Kidney capillary endothelial cell (primary cell): ENCODE data around the gene LAMA2.

Source experiments
- DNase-seq: peaks from one replicate; pipeline ENCODE4 v3.0.0-alpha.2; 2018; ENCODE audit warnings: low spot score

The LAMA2 gene

DNA sequence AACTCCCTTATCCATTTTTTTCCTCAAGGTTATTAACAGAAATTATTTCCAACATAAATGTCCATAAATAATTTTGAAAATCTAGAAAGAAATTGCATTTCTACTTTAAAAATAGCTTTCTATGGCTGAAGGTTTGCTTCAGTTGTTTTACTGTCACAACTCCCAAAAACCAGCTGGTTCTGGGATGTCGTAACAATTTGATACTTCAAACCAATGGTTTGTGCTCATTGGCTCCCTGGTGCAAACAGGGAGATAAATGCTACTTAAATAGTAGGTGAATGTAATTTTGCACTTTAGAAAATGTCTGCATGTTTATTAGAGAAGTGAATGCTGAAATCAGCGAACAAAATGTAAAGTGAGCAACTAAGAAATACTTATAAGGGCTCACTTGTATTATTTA lies 31.1 kb downstream of the LAMA2 start:
- DNase-seq = no peak

DNA sequence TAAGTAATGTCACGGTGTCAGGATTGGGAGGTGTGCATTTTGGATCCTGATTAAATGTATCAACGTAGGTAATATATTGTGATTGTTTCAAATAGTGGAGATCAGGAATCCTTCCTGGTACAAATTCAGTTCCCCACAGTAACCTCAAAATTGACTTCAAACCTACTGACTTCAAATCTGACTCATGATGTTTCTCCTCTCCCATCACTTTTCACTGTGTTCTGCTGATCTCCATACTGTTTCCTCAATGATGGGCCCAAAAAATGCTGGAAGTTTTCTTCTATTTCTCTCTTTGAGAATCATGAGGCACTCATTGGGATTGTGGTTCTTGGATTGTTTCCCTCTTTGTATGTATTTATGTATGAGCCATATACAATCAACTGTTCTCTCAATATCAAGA lies 35.9 kb downstream of the LAMA2 start:
- DNase-seq = no peak

- no peak for DNase-seq
Measured at GRCh38 chr6:128919412-128920180, 36.7 kb downstream of the LAMA2 start.

- no peak for DNase-seq
Measured at GRCh38 chr6:128925765-128926164, 42.8 kb downstream of the LAMA2 start.

DNA sequence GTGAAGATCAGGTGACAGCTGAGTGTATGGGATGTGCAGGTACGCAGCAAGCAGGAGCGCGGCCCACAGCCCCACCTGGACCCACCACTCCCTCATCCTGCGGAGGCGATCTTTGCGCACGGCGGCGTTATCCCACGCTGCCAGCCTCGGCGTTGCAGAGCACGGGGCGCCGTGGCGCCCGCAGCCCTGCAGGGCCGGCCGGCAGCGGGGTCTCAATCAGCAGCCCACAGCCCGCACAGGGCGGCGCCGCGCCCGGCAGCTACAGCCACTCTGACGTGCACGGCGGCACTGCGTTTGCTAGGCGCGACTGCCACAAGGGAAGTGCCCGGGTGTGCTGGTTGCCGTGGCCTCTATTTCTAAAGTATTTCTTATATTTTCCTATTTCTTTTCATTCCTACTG lies 46.9 kb downstream of the LAMA2 start:
- DNase-seq = no peak

- DNase-seq = no peak
Measured at GRCh38 chr6:128930321-128930720, 47.4 kb downstream of the LAMA2 start.

DNA sequence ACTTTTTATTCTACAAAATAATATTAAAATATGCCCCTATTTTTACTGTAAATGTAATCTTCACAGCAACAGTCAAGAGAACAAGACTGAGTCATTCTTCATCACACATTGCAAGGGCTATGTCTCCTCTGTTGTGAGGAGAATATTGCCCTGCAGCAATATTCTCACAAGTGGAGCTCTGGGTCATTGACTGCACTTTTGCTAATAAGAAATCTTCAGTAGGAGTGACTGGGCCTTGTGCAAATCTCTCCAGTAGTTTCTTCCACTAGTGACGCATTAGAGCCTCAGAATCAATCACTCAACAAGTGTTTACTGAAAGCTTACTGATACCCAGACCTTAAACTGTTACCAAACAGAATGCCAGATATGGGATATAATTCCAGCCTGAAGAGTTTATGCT lies 49.1 kb downstream of the LAMA2 start:
- DNase-seq = no peak

GRCh38 chr6:128950864-128951263 lies 67.9 kb downstream of the LAMA2 start:
- no peak for DNase-seq

DNA sequence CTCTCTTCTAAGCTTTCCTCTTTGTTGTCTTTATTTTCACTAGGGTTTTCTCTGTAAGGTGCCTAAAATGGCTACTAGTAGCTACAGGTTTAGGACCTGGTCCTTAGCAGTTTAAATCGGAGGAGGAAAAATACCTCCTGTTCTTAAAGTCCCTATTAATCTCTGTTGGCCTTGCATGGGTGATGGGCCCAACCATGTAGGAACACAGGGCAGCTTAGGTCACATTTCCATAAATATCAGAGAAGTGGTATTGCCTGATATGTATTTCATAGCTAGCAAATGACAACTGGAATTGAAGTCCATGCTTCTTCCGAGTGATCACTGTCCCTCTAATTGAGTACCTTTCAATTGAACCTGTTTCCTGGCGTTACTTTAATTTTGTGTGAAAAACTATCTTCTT lies 70.0 kb downstream of the LAMA2 start:
- no peak for DNase-seq

DNA sequence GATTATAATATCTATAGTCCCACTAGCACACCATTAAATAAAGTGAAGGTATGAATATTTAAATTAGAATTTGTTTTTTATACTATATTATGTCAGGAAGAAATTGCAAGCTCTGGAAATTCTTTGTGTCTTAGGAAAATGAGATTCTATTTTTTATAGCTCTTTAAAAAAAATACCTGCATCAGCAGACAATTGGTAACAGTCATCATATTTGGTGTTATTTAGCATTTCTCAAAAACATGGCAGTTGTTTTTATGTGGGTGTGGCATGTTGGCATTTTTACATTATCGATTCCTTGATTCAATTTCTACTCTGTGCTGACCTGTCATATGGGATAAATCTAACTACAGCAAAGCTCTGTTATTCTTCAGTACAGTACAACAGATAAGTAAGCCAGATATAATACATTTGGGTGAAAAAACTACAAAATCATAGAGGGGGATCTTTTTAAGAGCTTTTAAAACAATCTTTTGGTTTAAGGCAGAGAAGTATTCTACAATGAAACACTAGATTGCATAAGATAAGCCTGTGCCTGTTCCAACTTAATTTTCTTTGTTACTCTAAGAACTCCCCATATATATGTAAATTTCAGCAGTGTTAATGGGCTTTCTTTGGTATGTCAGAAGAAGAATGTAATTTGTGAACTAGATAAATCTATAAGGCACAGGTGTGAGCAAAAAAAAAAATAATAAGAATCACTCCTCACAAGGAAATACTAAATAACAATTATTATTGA lies 71.5 kb downstream of the LAMA2 start:
- DNase-seq = no peak

- DNase-seq = no peak
Measured at GRCh38 chr6:128963561-128963960, 80.6 kb downstream of the LAMA2 start.

- no peak for DNase-seq
Measured at GRCh38 chr6:128964233-128964755, 81.4 kb downstream of the LAMA2 start.

DNA sequence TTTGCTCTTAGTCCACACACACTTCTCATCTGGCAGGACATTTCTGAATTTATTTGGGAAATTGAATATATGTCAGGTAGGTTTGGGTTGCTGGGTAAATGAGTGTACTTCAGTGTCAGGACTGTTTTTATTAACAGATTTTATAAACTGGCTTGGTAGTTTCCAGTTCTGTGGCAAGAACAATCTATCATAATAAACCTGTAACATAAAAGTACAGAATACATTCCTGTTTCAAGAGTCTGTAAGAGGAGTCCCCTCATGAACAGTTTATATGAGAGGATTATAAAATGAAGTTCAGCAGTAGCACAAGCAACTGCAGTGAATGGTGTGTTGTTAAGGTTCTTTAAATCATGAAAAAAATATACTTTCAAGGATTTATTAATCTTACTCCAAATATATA lies 81.8 kb downstream of the LAMA2 start:
- DNase-seq = no peak

DNA sequence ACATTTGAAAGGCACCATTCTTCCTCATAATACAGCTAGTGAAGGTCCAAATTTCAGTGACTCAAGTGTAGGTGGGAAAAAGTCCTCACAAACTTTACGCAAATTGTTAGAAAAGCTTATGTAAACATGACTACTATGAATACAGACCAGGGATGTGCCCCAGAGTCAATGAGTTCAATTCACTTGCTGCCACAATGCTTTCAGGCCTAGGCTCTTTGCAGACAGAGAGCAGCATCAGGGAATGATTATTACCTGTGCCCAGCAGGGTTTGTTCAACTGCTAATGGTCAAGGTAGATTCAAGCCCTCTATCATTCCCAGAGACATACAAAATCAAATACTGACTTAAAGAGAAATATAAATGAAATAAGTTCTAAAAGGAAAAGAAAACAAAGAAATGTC lies 84.0 kb downstream of the LAMA2 start:
- DNase-seq = no peak

- DNase-seq = no peak
Measured at GRCh38 chr6:128979071-128979470, 96.1 kb downstream of the LAMA2 start.

DNA sequence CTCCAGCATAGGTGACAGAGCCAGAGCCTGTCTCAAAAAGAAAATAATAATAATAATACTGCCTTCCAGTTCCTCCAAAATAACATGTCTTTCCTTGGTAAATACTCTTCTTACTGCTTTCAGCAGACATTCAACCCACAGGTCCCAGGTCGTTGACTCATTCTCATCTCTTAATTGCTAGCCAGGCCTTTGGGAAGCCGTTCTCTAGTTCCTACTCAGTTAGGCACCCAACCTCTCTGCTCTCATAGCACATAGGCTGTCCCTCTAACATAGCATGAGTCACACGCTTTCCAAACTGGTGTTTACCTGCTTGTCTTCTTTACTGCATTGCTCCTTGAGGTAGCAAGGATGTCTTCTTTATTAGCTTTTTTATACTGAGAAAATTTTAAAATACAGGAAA lies 98.8 kb downstream of the LAMA2 start:
- DNase-seq = no peak

DNA sequence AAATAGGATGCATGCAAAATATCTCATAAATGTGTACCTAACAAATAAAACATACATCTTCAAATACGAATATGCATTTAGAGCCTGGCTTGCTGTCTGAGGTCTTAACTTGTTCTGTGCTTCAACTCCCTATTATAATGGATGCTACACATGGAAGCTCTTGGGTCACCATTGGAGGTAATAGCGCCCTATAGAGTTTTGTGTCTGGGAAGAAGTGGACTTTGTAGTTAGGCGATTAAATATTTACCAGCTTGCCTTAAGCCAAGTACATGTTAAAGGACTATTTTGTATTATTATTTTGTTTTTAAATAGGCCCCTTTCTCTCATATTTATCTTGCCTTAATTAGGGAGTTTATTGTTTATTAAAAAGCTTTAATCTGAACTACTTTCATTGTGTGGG lies 107.4 kb downstream of the LAMA2 start:
- DNase-seq = no peak

DNA sequence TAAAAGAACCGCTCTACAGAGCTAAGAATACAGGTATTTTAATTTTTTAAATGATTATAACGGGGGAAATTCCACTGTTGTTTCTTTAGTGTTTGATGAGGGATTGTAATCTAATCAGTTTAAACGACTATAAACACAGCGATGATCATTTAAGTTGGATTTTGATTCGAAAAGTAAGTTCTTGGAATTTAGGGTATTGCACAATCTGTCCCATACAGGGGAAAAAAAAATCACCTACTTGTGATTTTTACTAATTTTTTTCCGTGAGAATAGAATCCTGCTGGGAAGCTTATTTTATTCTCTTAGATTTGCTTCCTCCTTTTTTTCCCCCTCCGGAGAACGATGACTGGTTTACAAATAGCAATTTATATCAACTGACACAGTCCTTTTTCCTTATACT lies 108.0 kb downstream of the LAMA2 start:
- no peak for DNase-seq

DNA sequence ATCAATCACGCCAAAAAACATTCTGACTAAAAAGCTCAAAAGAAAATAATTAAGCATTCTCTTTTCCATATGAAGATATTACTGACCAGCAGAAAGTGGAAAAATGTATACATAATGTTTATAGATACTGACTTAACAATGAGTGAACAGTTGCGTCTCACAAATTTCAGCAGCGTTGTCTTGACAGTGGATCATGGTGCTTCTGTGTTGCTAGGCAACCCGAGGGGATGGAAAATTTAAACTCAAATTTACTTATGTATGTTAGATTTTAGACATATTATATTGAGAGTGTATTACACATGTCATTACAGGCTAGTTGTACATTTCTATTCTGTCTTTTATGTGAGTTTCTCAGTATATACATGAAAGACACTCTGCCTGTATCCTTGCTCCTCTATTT lies 110.2 kb downstream of the LAMA2 start:
- DNase-seq = no peak

GRCh38 chr6:128997880-128998279 lies 114.9 kb downstream of the LAMA2 start:
- DNase-seq = no peak

DNA sequence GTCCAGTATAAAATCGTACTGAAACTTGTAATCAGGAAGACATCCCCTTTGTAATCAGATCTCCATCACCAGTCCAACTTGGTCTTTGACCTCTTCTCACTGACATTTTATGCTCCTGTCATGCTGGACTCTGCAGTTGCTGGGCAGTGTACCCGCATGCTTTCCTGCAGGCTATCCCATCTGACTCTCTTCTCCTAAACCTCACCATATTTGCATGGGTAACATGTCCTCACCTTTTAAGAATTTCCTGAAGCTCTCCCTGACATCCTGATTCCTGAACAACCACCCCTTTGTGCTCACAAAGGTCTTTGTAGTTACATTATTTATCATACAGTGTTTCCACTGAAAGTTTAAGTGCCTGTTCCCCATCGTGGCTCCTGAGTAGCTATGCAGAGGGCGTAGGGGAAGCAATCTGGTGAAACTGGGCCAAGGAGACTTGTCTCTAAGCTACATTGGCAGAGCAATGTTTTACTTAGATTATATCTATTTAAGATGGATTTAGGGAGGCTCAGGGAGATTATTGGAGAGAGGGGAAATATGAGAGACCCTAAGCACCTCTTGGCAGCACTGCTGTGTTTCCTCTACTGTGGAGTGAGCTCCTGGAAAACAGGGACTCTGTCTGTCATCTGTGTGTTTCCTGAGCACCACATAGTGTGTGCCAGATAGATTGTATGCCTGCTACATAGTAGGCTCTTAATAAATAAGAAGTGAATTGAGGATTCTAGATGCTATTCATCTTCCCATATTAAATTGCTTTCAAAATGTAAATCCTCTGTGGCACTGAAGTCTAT lies 124.0 kb downstream of the LAMA2 start:
- no peak for DNase-seq

DNA sequence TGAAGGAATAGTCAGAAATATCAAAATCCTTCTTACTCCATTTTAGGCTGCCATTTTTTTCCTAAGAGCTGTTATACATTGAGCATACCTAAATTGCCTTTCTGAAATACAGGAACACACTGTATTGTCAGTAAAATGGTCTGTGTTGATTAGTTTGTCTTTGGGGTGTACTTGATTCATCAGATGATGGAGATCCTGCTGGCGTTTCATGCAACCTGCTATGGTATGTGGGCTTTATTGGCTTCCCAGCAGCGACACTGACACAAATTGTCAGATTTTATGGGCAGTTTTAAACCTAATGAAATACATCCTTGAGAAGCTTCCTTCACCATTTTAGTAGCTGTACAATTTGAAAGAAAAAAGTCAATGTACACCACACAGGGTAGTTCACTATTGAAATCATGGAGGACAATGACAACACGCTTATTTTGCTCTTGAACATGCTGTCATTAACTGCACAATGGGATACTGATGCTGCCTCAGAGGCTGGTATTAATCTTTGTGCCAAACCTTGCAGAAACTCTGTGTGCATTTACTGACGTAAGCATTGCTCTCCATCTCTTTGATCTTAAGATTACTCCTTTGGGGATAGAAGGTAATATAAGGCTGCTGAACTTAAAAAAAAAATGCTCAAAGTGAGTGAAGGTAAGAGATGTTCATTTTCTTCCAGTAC lies 124.9 kb downstream of the LAMA2 start:
- DNase-seq = no peak
